Measurements from ENCODE around the gene SH3RF3. TPM values are rescaled to one million over a fixed set of nuclear protein-coding genes. Genes with fewer than 3 reads are reported as not detected.

Gene SH3RF3
- total RNA-seq, 1 donor from 2014 or later = 59.5 TPM

DNA sequence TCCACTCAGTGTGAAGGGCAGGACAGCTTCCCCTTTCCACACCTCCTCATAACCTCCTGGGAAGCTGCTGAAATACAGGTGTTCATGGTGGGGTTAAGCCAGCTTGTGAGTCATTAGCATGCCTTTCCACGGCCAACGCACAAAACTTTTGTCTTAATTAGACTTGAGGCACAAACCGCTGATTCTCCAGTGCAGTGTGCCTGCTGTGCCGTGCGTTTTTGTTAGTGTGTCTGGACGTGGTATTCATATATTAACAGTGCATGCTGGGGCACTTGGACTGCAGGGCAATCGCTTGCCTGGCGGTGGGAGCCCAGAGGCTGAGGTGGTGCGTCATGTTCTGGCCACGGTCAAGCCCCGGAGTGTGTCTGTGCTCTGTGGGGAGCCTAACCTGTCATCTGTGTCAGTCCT lies 156.2 kb downstream of the SH3RF3 start:
- H3K4me1 Mint-ChIP-seq (ENCODE audit: low read depth) = peaks cover 97% of the 10 kb centered on the region
- TF ChIP-seq, protein P1, sequence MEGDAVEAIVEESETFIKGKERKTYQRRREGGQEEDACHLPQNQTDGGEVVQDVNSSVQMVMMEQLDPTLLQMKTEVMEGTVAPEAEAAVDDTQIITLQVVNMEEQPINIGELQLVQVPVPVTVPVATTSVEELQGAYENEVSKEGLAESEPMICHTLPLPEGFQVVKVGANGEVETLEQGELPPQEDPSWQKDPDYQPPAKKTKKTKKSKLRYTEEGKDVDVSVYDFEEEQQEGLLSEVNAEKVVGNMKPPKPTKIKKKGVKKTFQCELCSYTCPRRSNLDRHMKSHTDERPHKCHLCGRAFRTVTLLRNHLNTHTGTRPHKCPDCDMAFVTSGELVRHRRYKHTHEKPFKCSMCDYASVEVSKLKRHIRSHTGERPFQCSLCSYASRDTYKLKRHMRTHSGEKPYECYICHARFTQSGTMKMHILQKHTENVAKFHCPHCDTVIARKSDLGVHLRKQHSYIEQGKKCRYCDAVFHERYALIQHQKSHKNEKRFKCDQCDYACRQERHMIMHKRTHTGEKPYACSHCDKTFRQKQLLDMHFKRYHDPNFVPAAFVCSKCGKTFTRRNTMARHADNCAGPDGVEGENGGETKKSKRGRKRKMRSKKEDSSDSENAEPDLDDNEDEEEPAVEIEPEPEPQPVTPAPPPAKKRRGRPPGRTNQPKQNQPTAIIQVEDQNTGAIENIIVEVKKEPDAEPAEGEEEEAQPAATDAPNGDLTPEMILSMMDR (IDR thresholded peaks at IDR 0.05) = no peak
- no peak overlapping the region for H3K4me3 Mint-ChIP-seq (ENCODE audit: unreplicated experiment)
- no peaks in the 10 kb centered on the region for H3K36me3 Mint-ChIP-seq (ENCODE audit: low read depth)
- no peak for DNase-seq (ENCODE audit: low spot score)
- H3K27me3 Mint-ChIP-seq (ENCODE audit: low read depth) = no peaks in the 10 kb centered on the region
- no peaks in the 10 kb centered on the region for H3K9me3 Mint-ChIP-seq (ENCODE audit: low read depth)
- peak overlapping the region; percentile 94 for H3K27ac Mint-ChIP-seq (ENCODE audit: unreplicated experiment)

DNA sequence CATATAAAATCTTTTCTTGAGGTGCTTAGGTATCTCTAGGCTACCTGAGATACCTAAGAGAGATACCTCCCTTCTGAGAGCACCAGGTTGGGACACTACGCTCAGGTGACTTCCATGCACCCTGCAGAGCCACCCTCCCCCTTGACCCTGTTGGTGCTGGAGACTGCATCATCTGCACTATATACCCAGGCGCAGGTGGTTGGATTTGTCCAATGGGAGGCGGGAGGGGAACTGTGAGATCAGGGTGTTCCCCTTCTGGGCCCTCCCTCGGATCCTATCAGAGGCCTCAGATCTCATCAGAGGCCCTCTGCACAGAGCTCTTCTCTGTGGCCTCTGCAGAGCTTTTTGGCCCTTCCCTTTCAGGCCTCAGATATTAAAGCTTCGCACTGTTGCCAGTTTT lies 158.4 kb downstream of the SH3RF3 start:
- Mint-ChIP-seq H3K27me3 (ENCODE audit: low read depth) (no peaks in the 10 kb centered on the region), H3K27ac (ENCODE audit: unreplicated experiment) (no peak overlapping the region), H3K9me3 (ENCODE audit: low read depth) (no peaks in the 10 kb centered on the region), H3K4me1 (ENCODE audit: low read depth) (peaks cover 96% of the 10 kb centered on the region), H3K4me3 (ENCODE audit: unreplicated experiment) (no peak overlapping the region), H3K36me3 (ENCODE audit: low read depth) (no peaks in the 10 kb centered on the region)
- TF ChIP-seq, protein P1 (IDR thresholded peaks at IDR 0.05) = no peak
- no peak for DNase-seq (ENCODE audit: low spot score)

DNA sequence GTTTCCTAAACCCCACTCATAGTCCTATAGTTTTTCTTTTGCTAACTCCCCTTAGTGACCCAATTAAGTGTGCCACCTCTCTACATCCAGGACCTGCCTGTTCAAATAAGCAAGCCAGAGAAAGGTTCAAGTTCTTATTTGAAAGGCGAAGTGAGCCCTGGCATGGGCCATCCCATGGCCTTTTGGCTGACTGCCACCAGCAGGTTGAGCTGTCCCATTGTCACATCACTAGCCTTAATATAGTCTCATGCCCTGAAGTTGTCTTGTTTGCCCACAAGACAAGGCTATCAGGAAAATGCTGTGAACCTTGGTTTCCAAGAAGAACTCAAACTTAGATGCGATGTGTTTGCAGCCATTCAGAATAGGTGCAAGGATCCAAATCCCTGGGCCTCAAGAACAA lies 158.8 kb downstream of the SH3RF3 start:
- Mint-ChIP-seq H3K4me3 (ENCODE audit: unreplicated experiment) (no peak overlapping the region), H3K36me3 (ENCODE audit: low read depth) (no peaks in the 10 kb centered on the region), H3K9me3 (ENCODE audit: low read depth) (no peaks in the 10 kb centered on the region), H3K4me1 (ENCODE audit: low read depth) (peaks cover 96% of the 10 kb centered on the region), H3K27ac (ENCODE audit: unreplicated experiment) (no peak overlapping the region), H3K27me3 (ENCODE audit: low read depth) (no peaks in the 10 kb centered on the region)
- no peak for DNase-seq (ENCODE audit: low spot score)
- TF ChIP-seq, protein P1 (IDR thresholded peaks at IDR 0.05) = no peak

DNA sequence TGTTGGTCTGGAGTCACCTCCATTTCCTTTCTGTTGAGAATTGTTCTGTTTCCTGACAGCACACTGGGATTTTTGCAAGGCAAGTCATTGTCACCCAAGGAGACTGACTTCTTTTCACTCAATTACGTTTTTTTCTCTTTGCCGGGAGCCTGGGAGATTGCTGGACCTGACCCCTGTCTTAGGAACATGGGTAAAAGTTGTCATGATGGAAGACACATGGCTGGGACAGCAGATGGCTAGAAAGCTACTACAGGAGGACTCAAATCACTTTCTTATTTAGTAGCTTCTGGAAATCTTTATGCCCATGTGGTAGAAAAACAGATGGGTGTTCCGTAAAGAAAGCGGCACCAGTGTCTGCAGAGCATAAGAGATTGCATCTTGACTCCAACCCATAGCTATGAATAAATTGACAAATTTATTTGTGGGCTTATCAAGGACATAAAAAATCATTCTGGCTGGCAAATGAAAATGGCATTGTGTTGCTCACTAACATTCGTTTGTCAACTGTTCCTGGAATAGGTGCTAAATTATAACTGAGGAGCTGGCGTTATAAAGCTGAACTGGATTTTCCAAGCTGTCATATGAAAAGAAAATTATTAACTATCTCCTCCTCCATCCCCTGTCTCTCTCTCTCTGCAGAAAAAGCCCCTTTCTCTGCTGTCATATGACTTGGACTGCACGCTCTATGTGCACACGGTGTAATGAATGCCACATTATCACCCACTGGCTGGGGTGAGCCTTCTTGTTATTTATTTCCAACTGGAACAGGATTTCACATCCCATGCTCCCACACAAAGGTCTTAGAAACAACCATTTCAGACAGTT lies 159.8 kb downstream of the SH3RF3 start:
- no peaks in the 10 kb centered on the region for H3K9me3 Mint-ChIP-seq (ENCODE audit: low read depth)
- no peaks in the 10 kb centered on the region for H3K27me3 Mint-ChIP-seq (ENCODE audit: low read depth)
- no peaks in the 10 kb centered on the region for H3K36me3 Mint-ChIP-seq (ENCODE audit: low read depth)
- TF ChIP-seq, protein P1 (IDR thresholded peaks at IDR 0.05) = no peak
- H3K27ac Mint-ChIP-seq (ENCODE audit: unreplicated experiment) = peak overlapping the region; percentile 49
- H3K4me1 Mint-ChIP-seq (ENCODE audit: low read depth) = peaks cover 96% of the 10 kb centered on the region
- no peak overlapping the region for H3K4me3 Mint-ChIP-seq (ENCODE audit: unreplicated experiment)
- DNase-seq (ENCODE audit: low spot score) = no peak

DNA sequence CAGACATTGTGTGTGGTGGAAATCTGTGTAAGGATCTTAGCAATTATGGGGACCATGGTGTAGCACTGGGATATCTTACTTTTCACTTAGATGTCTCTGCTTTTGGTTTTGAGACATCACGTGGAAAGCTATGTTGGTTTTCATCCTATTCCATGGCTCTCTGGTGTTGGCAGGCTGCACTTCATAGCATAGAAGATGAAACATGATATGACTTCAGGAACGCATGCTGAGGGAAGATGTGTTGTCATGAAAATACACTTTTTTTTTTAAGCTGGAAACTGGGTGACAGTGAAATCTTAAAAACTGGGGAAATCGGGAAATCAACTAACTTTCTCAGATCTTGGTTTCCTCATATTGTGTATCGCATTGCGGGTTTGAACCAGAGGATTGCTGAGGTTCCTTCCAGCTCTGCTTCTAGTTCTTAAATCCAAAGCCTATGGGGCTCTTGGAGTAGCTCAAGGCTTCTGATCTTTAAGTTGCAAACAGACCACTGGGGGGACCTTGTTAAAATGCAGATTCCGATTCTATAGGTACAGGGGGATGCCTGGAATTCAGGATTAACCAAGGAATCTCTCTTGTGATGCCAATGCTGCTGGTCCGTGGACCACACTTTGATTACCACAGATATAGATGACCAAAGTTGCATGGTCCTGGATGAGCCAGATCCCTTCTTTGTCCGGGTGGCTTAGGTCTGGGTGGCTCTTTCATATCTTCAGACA lies 160.7 kb downstream of the SH3RF3 start:
- TF ChIP-seq, protein P1 (IDR thresholded peaks at IDR 0.05) = no peak
- Mint-ChIP-seq H3K36me3 (ENCODE audit: low read depth) (peaks cover 2% of the 10 kb centered on the region), H3K27me3 (ENCODE audit: low read depth) (no peaks in the 10 kb centered on the region), H3K4me1 (ENCODE audit: low read depth) (peaks cover 95% of the 10 kb centered on the region), H3K27ac (ENCODE audit: unreplicated experiment) (peak overlapping the region; percentile 49), H3K9me3 (ENCODE audit: low read depth) (peaks cover 2% of the 10 kb centered on the region), H3K4me3 (ENCODE audit: unreplicated experiment) (no peak overlapping the region)
- DNase-seq (ENCODE audit: low spot score) = no peak

Measured in chondrocyte (in vitro differentiated cells).